Stimulated activated CD4-positive, alpha-beta T cell treated with anti-CD3 and anti-CD28 coated beads, Interleukin-2, amount 100 ng/mL, for 48 hours (primary cell): ENCODE results near the gene CRADD.
"Not testable (repeated sequence)": the region's sequence is repeated elsewhere in the genome, so short reads cannot be mapped to it uniquely, and the experiment has no call there.

ENCODE experiments used
- DNase-seq, 2 donors: peaks; one replicate each; pipeline ENCODE4 v3.0.0-alpha.2; 2020

Gene CRADD

DNA sequence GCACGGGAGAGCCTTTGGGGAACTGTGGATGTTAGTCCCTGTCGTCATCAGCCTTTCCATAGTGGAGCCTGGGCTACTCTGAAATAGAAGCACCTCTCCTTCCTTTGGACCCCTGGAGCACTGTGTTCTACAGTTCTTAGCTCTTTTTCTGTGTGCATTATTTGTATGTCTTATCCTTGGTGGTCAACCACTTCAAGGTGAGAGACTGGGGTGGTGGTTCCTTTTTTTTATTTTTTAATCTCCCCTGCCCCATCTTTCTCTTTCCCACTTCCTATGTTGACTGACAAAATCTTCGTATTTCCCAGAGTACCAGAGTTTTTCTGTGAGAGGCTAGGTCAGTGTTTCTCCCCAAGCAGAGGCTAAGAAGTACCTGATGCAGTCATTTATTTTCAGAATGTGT, 111.7 kb downstream of the CRADD start:
- no peak for DNase-seq

DNA sequence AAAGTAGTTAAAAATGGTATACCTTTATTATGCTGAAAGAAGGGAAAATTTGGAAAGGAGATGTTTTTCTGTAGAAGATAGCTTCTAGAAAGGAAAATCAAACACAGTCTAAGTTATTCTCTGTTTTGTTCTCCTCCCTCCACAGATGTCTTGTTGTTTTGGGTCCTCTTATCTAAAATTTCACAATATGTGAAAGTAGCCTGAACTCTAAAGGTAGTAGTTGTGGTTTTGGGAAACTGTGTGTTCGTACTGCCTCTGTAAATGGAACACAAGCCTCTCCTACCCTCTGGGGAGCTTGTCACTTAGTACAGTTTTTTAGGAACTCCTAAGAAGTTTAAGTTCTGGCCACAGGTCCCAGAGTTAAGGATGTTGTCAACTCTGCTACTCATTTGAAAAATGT, 112.6 kb downstream of the CRADD start:
- DNase-seq: no peak

DNA sequence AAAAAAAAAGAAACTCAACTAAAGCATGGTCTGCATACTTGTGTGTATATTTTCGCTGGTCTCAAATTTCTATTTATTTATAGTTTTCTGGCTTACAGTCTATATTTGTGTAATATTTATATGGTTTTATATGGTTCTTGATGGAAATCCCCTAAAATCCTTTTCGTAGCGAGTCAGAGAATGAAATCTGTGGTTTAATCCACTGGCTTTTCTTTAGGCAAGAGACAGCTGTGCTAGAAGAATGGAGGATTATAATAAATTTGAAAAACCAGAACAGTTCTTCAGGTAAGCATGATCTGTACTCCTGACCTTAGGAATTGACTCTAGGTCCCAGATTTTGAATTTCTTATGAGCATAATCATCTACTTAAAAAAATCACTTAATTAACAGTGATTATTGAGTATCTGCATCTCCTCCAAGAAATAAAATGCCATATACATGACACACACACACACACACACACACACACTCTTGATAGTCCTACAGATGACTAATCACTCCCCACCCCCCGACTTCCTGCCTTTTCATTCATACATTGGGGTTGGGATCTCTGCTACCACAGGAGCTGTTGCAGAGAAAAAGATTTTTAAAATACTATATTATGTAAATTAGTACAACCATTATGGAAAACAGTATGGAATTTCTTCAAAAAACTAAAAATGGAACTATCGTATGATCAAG, 113.4 kb downstream of the CRADD start:
- no peak for DNase-seq

DNA sequence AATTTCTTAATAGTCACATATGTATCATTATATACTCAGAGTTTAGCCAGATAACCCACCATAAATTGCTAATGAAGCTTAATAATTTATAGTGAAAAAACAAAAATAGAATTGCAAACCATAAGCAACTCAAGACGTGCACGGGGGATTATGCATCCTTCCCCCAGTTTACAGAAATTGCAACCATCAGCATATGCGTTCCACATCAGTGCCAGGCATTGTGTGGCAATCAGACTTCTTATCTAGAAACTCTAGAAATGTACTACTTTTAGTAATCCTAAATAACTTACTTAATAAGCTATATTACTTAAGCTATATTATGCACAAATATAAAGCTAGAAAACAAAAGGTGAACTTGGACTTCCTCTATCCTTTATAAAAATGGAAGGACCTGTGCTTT, 115.8 kb downstream of the CRADD start:
- DNase-seq: no peak

DNA sequence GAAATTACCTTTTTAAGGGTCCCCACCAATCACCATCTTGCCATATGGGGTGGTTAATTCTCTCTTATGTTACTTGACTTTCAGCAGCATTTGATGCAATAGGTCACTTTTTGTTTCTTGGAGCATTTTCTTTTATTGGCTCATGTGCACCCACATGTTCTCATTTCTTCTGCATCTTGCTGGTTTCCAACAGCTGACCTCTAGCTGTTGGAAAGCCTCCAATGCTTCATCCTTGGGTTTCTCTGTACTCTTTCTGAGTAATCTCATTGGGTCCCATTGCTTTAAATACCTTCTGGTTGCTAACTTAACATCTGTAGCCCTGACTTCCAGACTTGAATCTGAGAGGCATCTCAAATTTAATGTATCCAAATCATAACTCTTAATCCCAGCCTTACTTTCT, 116.8 kb downstream of the CRADD start:
- DNase-seq: no peak

DNA sequence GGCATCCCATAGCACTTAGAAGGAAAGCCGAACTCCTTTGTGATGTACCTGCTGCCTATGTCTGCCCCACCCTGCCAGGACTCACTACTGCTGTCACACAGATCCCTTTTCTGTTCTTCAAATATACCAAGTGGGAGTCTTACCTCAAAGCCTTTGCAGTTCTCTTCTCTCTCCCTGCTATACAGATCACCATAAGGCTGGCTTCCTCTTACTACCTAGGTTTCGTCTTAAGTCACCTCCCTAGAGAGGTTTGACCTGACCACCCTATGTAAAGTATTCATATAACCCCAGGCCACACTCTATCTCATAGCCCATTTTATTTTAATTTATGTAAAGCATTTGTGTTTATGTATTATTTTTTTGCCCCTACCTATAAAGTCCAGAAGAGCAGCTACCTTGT, 117.6 kb downstream of the CRADD start:
- no peak for DNase-seq

DNA sequence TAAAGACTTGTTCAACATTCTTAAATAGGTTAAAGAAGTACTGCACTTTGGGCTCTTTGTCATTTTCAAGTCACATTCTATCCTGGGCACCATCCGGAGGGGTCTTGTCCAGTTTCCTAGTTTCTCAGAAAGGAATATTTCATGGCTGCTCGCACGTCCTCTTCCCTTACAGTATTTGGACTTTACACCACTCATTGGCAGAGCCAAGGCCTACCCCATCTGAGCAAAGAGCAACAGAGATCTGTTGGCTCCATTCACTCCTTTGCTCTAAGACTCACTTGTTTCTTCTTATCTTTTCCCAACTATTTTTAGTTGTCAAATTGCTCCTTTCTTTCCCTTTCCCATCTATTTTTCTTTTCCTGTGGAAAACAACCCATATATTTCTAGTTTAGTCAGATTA, 118.2 kb downstream of the CRADD start:
- DNase-seq: no peak

DNA sequence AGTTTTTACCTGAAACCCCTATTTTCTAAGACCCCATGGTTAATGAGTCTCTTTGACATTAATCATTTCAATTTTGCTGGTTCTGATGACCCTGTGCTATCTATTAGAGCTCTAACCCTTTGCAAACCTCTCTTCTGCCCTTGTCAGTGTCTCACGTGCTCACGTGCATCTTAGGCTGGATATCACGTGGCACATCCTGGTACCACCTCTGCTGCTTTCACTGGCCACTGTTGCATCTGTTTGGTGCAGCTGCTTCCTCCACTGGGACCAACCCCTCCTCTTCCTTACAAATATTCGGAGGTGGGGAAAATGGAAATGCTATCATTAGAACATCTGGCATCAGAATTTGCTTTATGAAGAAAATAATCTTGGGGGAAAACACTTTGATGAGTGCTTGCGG, 119.6 kb downstream of the CRADD start:
- no peak for DNase-seq

DNA sequence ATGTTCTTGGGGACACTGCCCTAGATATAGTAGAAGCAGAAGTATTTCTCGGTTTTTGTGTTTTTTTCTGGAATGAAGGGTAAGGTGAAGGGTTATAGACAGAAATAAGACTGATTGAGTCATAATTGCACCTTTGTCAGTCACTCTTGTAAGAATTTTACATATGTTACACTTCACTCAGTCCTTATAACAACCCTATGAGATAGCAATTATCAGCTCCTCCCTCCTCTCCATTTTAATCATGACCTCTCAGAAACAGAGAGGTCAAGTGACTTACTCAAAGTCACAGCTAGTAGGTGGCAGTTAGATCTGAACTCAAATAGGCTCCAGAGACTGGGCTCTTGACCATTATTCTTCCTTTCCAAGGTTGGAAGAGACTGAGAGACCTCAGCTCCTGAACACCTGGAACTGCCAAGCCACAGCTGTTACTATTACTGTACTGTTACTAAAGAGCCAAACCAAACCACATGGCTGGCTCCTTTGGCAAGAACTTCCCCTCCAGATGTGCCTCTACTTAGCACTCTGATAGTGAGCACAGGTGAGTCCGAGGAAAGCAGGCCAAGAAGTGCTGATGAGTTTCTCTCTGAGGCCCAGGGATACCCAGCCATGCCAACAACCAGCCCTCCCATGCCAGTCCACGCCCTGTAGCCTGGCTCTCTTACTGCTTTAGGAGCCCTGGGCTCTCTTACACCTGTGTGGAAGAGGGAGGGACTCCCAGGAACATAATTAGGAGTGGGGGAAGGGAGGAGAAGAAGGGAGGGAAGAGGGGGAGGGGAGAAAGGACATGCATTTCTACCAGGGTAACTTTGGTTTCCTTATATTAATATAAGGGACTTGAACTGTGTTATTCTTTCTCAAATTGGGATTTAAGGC, 121.3 kb downstream of the CRADD start:
- DNase-seq: no peak

DNA sequence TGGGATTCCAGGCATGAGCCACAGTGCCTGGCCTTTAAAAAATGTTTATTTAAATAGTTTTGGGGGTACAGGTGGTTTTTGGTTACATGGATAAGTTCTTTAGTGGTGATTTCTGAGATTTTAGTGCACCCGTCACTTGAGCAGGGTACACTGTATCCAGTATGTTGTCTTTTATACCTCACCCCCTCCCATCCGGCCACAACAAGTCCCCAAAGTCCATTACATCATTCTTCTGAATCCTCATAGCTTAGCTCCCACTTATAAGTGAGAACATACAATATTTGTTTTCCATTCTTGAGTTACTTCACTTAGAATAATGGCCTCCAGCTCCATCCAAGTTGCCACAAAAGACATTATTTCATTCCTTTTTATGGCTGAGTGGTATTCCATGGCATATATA, 124.5 kb downstream of the CRADD start:
- not testable (repeated sequence) for DNase-seq

DNA sequence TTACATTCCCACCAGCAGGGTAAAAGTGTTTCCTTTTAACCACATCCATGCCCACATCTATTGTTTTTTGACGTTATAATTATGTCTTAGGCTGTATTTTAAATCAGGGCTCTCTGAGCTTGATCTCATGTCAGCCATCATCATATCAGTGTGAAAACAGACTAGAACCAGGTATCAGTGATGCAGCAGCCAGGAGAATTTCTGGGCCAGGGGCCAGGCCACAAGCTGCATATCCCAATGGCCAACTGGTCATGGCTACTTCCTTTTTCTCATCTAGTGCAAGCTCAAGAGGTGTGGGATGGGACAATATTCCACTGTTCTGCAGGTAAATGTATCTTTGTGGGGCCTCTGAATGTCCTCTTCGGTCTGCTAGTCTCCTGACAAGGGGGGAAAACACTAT, 125.1 kb downstream of the CRADD start:
- DNase-seq: no peak

DNA sequence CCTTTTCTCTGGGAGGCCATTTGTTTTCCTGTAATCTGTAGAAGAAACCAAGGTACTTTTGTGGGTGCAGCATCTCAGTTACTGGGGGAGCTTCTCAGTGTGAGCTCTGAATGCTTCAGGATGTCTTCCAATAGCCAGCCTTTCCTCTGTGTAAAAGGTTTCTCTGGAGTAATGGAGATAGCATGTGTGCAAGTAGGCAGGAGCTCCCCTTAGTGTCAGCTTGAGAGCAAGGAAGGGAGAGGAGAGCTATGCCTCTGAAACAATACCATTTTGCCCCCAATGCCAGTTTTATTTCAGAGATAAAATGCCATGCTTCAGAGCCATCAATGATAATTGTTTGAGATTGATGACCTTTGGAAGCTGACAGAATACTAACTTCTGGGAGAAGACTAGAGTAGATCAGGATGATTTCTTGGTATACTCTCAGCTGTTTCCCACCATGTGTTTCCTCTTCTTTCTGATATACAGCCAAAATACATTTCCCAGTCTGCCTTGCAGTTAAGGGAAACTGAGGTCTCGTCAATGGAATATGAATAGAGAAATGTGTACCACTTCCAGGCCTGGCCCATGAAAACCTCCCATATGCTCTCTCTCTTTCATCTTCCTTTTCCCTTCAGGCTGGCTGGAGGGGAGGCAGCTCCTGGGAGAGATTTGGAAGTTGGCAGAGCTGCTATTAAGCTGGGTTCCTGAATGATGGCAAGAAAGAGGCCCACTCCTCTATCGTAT, 125.7 kb downstream of the CRADD start:
- DNase-seq: no peak

DNA sequence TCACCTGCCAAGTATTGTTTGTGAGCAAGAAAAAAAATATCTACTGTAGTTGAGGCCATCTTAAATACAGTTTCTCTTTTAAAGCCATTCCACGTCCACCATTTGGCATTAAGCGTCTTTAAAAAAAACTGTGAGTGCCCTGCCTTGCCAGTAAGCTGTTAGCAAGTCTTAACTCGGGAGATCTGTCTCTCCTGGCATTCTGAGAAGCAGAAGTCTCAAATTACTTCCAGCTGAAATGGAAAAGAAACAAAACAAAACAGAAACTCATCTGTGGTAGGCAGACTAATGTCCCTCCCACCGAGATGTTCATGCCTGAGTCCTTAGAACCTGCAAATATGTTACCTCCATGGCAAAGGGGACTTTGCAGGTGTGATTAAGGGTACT, 126.2 kb downstream of the CRADD start:
- DNase-seq: no peak

DNA sequence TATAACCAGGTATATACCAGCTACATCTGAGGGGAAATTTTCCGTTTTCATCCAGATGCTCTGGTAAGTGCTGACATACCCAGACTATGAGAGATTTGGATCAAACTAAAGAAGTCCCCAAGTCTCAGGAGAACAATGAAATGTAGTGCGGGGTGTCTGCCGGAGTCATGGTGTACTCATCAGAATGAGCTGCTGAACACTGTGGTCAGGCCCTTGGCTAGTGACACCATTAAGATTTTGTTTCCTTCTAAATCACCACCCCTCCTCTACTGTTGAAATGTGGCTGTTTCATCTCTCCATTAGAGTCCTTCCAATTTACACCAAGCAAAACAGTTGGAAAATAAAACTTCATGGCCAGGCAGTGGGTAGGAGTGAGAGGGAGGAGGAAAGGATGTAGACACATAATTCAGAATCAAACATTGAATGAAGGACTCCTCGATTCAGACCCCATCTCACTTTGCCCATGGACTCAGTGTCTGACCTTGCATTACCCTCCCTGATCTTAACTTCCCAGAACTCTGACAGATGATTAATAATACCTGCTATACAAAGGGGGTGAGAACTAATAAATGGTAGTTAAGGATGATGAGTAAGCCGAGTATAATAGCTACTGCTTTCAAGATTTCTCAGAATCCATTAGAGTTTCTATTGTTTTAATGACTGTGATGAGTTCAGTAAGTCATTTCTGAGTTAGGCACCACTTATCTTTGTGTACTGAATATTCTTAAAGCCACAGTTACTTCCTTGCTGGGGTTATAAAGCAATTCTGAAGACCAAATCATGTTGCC, 127.4 kb downstream of the CRADD start:
- no peak for DNase-seq

DNA sequence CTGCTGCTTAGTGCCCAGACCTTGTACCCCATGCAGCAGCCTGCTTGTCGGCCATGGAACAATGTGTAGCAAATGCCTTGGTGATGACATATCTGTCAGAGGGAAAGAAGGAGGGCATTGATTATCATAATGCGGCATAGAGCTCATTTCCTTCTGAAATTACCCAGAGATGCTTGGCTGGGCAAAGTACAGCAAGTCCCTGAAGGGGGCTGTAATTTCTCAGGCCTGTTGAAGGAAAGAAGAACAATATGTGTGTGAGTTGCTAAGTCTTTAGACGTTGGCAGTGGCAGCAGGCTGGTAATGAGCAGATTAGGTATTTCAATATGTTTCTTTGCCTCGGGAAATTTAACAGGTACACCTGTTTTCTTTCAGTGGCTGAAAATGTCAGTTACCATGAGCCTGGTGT, 128.6 kb downstream of the CRADD start:
- DNase-seq: no peak

DNA sequence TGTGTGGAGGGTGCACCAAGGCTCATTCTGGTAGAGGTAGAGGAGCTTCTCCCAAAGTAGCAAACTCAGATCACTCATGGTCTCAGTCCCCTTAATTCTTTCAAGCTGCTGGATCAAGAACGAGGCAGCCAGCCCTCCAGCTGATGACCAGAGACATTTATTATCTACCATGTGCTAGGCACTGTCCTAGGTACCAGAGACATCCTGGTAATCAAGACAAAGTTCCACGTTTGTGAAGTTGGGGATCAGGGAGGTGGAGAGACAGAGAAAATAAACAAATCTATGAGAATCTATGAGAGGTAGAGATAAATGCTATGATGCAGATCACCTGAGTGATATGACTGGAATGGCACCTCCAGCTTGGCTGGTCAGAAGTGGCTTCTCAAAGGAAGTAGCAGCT, 130.2 kb downstream of the CRADD start:
- DNase-seq: no peak

DNA sequence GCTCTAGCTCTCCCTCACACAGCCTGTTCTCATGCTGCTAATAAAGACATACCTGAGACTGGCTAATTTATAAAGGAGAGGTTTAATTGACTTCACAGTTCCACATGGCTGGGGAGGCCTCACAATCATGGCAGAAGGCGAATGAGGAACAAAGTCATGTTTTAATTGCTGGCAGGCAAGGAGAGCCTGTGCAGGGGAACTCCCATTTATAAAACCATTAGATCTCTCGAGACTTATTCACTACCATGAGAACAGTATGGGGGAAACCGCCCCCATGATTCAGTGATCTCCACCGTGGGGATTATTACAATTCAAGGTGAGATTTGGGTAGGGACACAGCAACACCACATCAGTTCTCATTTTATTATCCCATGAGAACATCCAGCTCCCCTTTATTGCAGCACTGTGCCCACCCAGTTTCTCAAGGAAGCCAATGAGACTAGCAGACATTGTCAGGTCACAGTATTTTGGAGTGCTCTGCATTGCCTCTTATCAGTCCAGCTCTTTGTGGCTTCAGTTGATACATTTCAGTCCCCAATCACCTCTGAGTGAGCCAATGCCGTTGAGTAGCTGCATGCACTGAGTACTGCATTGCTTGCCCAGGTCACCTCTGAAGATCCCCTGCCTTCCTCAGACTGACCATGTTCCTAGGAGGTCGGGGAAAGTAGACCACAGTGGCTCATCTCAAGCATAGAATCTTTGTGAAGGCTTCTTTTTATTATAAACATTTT, 131.2 kb downstream of the CRADD start:
- DNase-seq: no peak

DNA sequence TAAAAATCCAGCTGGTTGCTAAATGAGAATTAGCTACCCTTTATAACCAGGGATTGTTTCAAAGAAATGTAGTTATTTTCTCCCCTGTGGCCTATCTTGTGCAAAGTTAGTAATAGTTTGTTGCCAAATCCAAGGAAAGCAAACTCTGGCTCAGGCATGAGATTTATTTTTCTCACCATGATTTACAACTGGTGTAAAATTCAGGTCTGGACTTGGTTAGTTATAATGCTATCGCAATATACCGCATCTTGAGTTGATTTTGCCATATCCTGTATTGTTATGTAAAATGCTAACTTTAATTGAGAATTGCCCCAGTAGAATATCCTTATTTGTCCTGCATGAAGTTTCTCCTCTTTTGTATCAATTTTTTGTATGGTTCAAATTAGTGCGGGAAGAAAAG, 135.5 kb downstream of the CRADD start:
- DNase-seq: no peak

DNA sequence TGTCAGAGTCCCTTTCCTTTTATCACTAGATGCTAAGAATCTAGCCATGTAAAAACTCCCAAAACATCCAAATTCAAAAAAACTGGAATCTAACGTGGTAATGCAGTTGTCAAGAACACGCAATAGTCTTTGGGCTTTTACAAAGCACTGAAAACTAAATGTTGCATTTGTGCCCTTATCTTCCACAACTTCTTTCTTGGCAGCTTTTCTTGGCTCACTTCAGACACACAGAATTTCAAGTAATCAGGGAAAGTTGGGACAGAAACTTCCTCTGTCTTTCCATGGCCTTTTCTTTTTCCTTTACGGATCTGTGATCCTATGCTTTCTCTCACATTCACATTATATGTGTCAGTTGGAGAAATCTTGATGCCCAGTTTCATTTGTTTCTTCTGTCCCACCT, 136.0 kb downstream of the CRADD start:
- no peak for DNase-seq

DNA sequence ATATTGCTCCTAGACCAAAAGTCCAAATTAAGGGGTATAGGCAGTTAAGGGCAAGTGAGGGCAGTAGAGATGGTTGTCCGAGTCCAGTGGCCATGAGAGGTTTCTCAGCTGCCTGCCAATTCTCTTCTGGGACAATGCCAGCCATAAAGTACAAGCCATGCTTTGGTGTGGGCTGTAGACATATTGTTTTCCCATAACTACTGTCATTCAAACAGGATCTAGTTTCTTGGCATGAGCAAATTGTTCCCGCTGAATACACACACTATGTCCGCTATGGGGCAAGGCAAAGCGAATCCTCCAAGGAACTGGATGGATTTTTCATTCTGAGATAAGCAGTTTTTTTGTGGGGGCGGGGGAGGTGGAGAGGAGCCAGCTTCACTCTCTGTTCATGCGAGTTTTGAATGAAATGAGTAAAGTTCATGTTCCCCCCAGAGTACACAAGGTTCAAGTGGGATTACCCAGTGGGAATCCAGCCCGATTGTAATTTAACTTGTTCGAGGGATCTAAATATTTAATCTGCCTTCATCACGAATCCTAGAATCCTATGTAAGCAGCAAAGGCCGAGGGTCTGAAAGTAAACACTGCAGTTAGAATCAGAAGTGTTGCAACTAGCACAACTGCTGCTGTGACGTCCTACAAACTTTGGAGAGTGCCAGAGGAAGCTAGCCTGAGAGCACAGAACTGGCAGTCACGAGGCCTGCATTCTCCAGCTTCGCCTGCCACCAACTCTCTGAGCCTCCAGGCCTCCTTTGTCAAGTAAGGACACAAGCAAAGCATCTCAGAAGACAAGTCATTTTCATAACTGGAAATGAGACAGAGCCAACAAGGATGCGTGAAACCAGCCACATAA, 137.0 kb downstream of the CRADD start:
- no peak for DNase-seq

DNA sequence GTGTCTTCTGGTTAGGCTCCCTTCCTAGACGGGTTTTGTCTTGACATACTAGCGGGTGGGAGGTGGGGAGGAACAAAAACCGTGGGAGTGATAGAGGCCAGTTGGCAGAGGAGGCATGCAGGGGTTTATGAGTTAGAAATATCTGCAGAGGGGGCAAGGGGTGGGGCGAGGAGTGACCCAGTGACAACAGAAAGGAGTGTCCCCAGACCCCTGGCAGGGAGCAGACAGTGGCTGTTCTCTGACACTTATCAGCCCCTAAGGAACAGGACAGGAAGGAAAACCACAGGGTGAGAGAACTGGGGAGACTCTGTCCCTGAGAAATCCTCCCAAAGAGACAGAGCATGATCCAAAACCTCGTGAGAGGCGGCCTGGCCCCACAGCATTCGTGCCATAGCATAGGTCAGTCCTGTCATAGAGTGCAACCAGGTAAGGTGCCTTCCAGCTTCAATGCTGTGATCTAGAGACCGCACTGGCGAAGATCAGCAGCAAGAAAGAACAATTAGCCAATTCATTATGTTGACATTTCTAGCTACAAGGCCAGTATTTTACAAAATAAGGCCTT, 141.4 kb downstream of the CRADD start:
- DNase-seq: no peak
